Activated CD4-positive, alpha-beta T cell treated with anti-CD3 and anti-CD28 coated beads for 36 hours (primary cell): ENCODE data around the gene SLC33A1. TPM values are rescaled to one million over a fixed set of nuclear protein-coding genes. Genes with fewer than 3 reads are reported as not detected.

Experiments
- ATAC-seq: fragments of 200-7000 bp; cut with Tn5 transposase; one replicate; pipeline ENCODE4 v1.10.0; 2021; ENCODE audit warnings: mild to moderate bottlenecking, moderate library complexity
- CTCF ChIA-PET: fragments of 350-600 bp; sonication (Branson Sonifier 250); formaldehyde crosslinking; loops from one replicate; lab custom pipeline; 2021; ENCODE audit warnings: antibody characterized with exemption; lab: Charles Lee
- POLR2A ChIA-PET: fragments of 350-600 bp; sonication (Branson Sonifier 250); formaldehyde crosslinking; loops from one replicate; lab custom pipeline; 2021; ENCODE audit warnings: antibody characterized with exemption, inconsistent platforms; lab: Charles Lee
- DNase-seq: peaks from one replicate; pipeline ENCODE4 v3.0.0-alpha.2; 2020
- H3K27ac Mint-ChIP-seq: one replicate; pipeline ENCODE4 v1.8.0; 2021; ENCODE audit warnings: mixed read lengths
- H3K27me3 Mint-ChIP-seq: one replicate; pipeline ENCODE4 v1.8.0; 2021; ENCODE audit warnings: mixed read lengths
- H3K36me3 Mint-ChIP-seq: one replicate; pipeline ENCODE4 v1.8.0; 2021; ENCODE audit warnings: low read depth, mixed read lengths
- H3K4me1 Mint-ChIP-seq: one replicate; pipeline ENCODE4 v1.8.0; 2021; ENCODE audit warnings: mixed read lengths
- H3K4me3 Mint-ChIP-seq: one replicate; pipeline ENCODE4 v1.8.0; 2021; ENCODE audit warnings: mild to moderate bottlenecking, moderate library complexity, mixed read lengths
- H3K9me3 Mint-ChIP-seq: one replicate; pipeline ENCODE4 v1.8.0; 2021; ENCODE audit warnings: low read depth, mixed read lengths
- intact Hi-C, 2 experiments: fragments of 100-400 bp; cut with DNase I in 1 of 2; cut with micrococcal nuclease in 1 of 2; formaldehyde crosslinking; loops; one replicate each; pipeline versions ENCODE4 v1.14.2 to v1.15.1; 2022 to 2024; cut with DNase I, micrococcal nuclease
- total RNA-seq, 2 experiments: library from RNA; stranded (reverse); gene quantifications; one replicate each; pipeline ENCODE4 v1.2.3, GENCODE V29; 2021

Gene SLC33A1
- total RNA-seq, 2 experiments from 2014 or later: 19.2 to 19.9 TPM

GRCh38 chr3:155876503-155876902 lies 22.3 kb upstream of the SLC33A1 start:
- DNase-seq (no peak), ATAC-seq (no peak)
- peaks cover 6% of the 10 kb centered on the region for H3K36me3 Mint-ChIP-seq
- H3K27ac Mint-ChIP-seq: no peak overlapping the region
- intact Hi-C loops: loop anchor here in 1 of 2 experiments (10.0 kb wide), 1 partner anchor 608 kb away; no protein-coding TSS in a partner anchor
- no peaks in the 10 kb centered on the region for H3K9me3 Mint-ChIP-seq
- ChIA-PET POLR2A (interaction anchor here (0.6 kb wide), 1 partner anchor 631 kb away, joined by 3 read pairs; no protein-coding TSS in a partner anchor), CTCF (interaction anchor here (0.8 kb wide), 1 partner anchor 8 kb away, joined by 3 read pairs; no protein-coding TSS in a partner anchor)
- peaks cover 57% of the 10 kb centered on the region for H3K4me1 Mint-ChIP-seq
- no peaks in the 10 kb centered on the region for H3K27me3 Mint-ChIP-seq
- no peak overlapping the region for H3K4me3 Mint-ChIP-seq

GRCh38 chr3:155876037-155876436 lies 21.8 kb upstream of the SLC33A1 start:
- no peak overlapping the region for H3K27ac Mint-ChIP-seq
- H3K4me1 Mint-ChIP-seq: peaks cover 54% of the 10 kb centered on the region
- H3K27me3 Mint-ChIP-seq: no peaks in the 10 kb centered on the region
- intact Hi-C loops: loop anchor here in 1 of 2 experiments (10.0 kb wide), 1 partner anchor 609 kb away; no protein-coding TSS in a partner anchor
- H3K9me3 Mint-ChIP-seq: no peaks in the 10 kb centered on the region
- ChIA-PET POLR2A (no interaction called here), CTCF (interaction anchor here (0.7 to 0.8 kb wide), 2 partner anchors 9 to 1640 kb away, joined by 3 to 4 read pairs; no protein-coding TSS in a partner anchor)
- DNase-seq: no peak
- no peak for ATAC-seq
- peaks cover 6% of the 10 kb centered on the region for H3K36me3 Mint-ChIP-seq
- no peak overlapping the region for H3K4me3 Mint-ChIP-seq

GRCh38 chr3:155872904-155873646 lies 18.8 kb upstream of the SLC33A1 start:
- intact Hi-C loops: loop anchor here in 1 of 2 experiments (5.0 to 10.0 kb wide), 3 partner anchors 612 to 1751 kb away; partner anchors contain the start of genes ARHGEF26 and TIPARP
- no peak for ATAC-seq
- H3K4me1 Mint-ChIP-seq: peaks cover 41% of the 10 kb centered on the region
- no peaks in the 10 kb centered on the region for H3K27me3 Mint-ChIP-seq
- peak overlapping the region; percentile 99 for H3K4me3 Mint-ChIP-seq
- POLR2A ChIA-PET: interaction anchor here (0.6 to 1.3 kb wide), 3 partner anchors 11 to 128 kb away, joined by 3 to 5 read pairs (median 5); partner anchors contain the start of genes C3orf33 and PLCH1
- no peak overlapping the region for H3K27ac Mint-ChIP-seq
- H3K9me3 Mint-ChIP-seq: no peaks in the 10 kb centered on the region
- CTCF ChIA-PET: interaction anchor here (1.5 to 2.8 kb wide), 2 partner anchors 14 to 68 kb away, joined by 3 to 13 read pairs; partner anchors contain the start of gene C3orf33
- DNase-seq: no peak
- peaks cover 6% of the 10 kb centered on the region for H3K36me3 Mint-ChIP-seq

GRCh38 chr3:155871746-155872158 lies 17.5 kb upstream of the SLC33A1 start:
- peak overlapping the region; percentile 98 for H3K27ac Mint-ChIP-seq
- peak overlapping the region; percentile 99 for H3K4me3 Mint-ChIP-seq
- no peak for ATAC-seq
- intact Hi-C loops: loop anchor here (1.0 to 10.0 kb wide), 6 partner anchors 65 to 1749 kb away; partner anchors contain the start of genes ARHGEF26 (in 1 of the 2), C3orf33 (in 1 of the 2), DHX36 (in 1 of the 2) and TIPARP (in 1 of the 2)
- peaks cover 6% of the 10 kb centered on the region for H3K36me3 Mint-ChIP-seq
- H3K9me3 Mint-ChIP-seq: no peaks in the 10 kb centered on the region
- DNase-seq: no peak
- peaks cover 29% of the 10 kb centered on the region for H3K4me1 Mint-ChIP-seq
- ChIA-PET POLR2A (interaction anchor here (0.6 to 4.4 kb wide), 5 partner anchors 9 to 1746 kb away, joined by 3 to 36 read pairs (median 5); partner anchors contain the start of genes C3orf33 and SLC33A1), CTCF (interaction anchor here (0.7 to 2.8 kb wide), 4 partner anchors 9 to 66 kb away, joined by 3 to 13 read pairs (median 6); partner anchors contain the start of genes C3orf33 and SLC33A1)
- no peaks in the 10 kb centered on the region for H3K27me3 Mint-ChIP-seq

- DNase-seq: peak; percentile 67
- POLR2A ChIA-PET: interaction anchor here (0.6 to 4.4 kb wide), 5 partner anchors 9 to 1746 kb away, joined by 3 to 36 read pairs (median 5); partner anchors contain the start of genes C3orf33 and SLC33A1
- CTCF ChIA-PET: interaction anchor here (0.7 to 2.8 kb wide), 4 partner anchors 9 to 66 kb away, joined by 3 to 13 read pairs (median 6); partner anchors contain the start of genes C3orf33 and SLC33A1
- no peaks in the 10 kb centered on the region for H3K9me3 Mint-ChIP-seq
- intact Hi-C loops: loop anchor here (1.0 to 10.0 kb wide), 12 partner anchors 9 to 1749 kb away; partner anchors contain the start of genes C3orf33 (in 2 of the 2), DHX36 (in 2 of the 2), SLC33A1 (in 2 of the 2) and ARHGEF26 (in 1 of the 2)
- peaks cover 26% of the 10 kb centered on the region for H3K4me1 Mint-ChIP-seq
- peak overlapping the region; percentile 98 for H3K27ac Mint-ChIP-seq
- peak overlapping the region; percentile 99 for H3K4me3 Mint-ChIP-seq
- ATAC-seq: peak; percentile 11
- H3K27me3 Mint-ChIP-seq: no peaks in the 10 kb centered on the region
- peaks cover 6% of the 10 kb centered on the region for H3K36me3 Mint-ChIP-seq
These were observed 16.9 kb upstream of the SLC33A1 start for GRCh38 chr3:155870945-155871745.

GRCh38 chr3:155870133-155870944 lies 16.1 kb upstream of the SLC33A1 start, which contains the start of gene GMPS:
GMPS (plus strand) TSS chr3:155870650; CDS start chr3:155870871, 221 bp downstream.
- intact Hi-C loops: loop anchor here (1.0 to 10.0 kb wide), 11 partner anchors 8 to 1748 kb away; partner anchors contain the start of genes C3orf33 (in 2 of the 2), DHX36 (in 2 of the 2), SLC33A1 (in 2 of the 2) and ARHGEF26 (in 1 of the 2)
- Mint-ChIP-seq H3K36me3 (peaks cover 6% of the 10 kb centered on the region), H3K4me3 (peak within 1 kb of the TSS; percentile 99), H3K27me3 (no peaks in the 10 kb centered on the region), H3K4me1 (peaks cover 20% of the 10 kb centered on the region), H3K9me3 (no peaks in the 10 kb centered on the region), H3K27ac (peak within 1 kb of the TSS; percentile 98)
- ATAC-seq: peak; percentile 93
- ChIA-PET POLR2A (interaction anchor here (0.6 to 4.4 kb wide), 5 partner anchors 17 to 1290 kb away, joined by 3 to 36 read pairs (median 3); partner anchors contain the start of genes C3orf33 and SLC33A1), CTCF (interaction anchor here (0.6 to 1.6 kb wide), 8 partner anchors 9 to 64 kb away, joined by 3 to 18 read pairs (median 3); partner anchors contain the start of genes C3orf33 and SLC33A1)
- DNase-seq: peak; percentile 97

GRCh38 chr3:155869691-155870090 lies 15.5 kb upstream of the SLC33A1 start:
- peaks cover 18% of the 10 kb centered on the region for H3K4me1 Mint-ChIP-seq
- H3K36me3 Mint-ChIP-seq: peaks cover 6% of the 10 kb centered on the region
- intact Hi-C loops: loop anchor here (1.0 to 10.0 kb wide), 11 partner anchors 7 to 1747 kb away; partner anchors contain the start of genes C3orf33 (in 2 of the 2), DHX36 (in 2 of the 2), SLC33A1 (in 2 of the 2) and ARHGEF26 (in 1 of the 2)
- ATAC-seq: no peak
- DNase-seq: no peak
- ChIA-PET CTCF (interaction anchor here (0.6 to 1.6 kb wide), 5 partner anchors 8 to 64 kb away, joined by 3 to 18 read pairs (median 6); partner anchors contain the start of genes C3orf33 and SLC33A1), POLR2A (interaction anchor here (0.6 to 4.4 kb wide), 4 partner anchors 16 to 1291 kb away, joined by 3 to 36 read pairs (median 3); partner anchors contain the start of genes C3orf33 and SLC33A1)
- no peaks in the 10 kb centered on the region for H3K9me3 Mint-ChIP-seq
- no peaks in the 10 kb centered on the region for H3K27me3 Mint-ChIP-seq
- peak overlapping the region; percentile 84 for H3K4me3 Mint-ChIP-seq
- H3K27ac Mint-ChIP-seq: peak overlapping the region; percentile 90

- H3K27me3 Mint-ChIP-seq: no peaks in the 10 kb centered on the region
- peaks cover 20% of the 10 kb centered on the region for H3K4me1 Mint-ChIP-seq
- no peaks in the 10 kb centered on the region for H3K36me3 Mint-ChIP-seq
- no peak overlapping the region for H3K4me3 Mint-ChIP-seq
- CTCF ChIA-PET: interaction anchor here (1.2 kb wide), 1 partner anchor 9 kb away, joined by 3 read pairs; no protein-coding TSS in a partner anchor
- no peak for ATAC-seq
- intact Hi-C loops: no loop called here
- H3K27ac Mint-ChIP-seq: peak overlapping the region; percentile 80
- POLR2A ChIA-PET: interaction anchor here (1.0 to 1.2 kb wide), 2 partner anchors 8 to 9 kb away, joined by 5 to 7 read pairs; partner anchors contain the start of gene SLC33A1
- no peaks in the 10 kb centered on the region for H3K9me3 Mint-ChIP-seq
- no peak for DNase-seq
These were observed 9.0 kb upstream of the SLC33A1 start for GRCh38 chr3:155863072-155863784.
